ENCODE data around the gene ZNF274. TPM values are rescaled to one million over a fixed set of nuclear protein-coding genes. Genes with fewer than 3 reads are reported as not detected.

Gene ZNF274
- total RNA-seq, 4 donors from 2014 or later: 10.8 to 34.3 (median 29.7) TPM

- H3K4me1 ChIP-seq: no peaks in the 10 kb centered on the region
- TF ChIP-seq POLR2A (IDR thresholded peaks at IDR 0.05) (no peak), CTCF (IDR thresholded peaks at IDR 0.05) (no peak)
- H3K4me3 ChIP-seq: no peak overlapping the region
- no peaks in the 10 kb centered on the region for H3K27me3 ChIP-seq
- no peak overlapping the region for H3K27ac ChIP-seq
- intact Hi-C loops (cut with DNase I; ENCODE audit: low total_unique reads): no loop called here
- peaks cover 20 to 95% of the 10 kb centered on the region in 2 donors for H3K9me3 ChIP-seq
- no peak for DNase-seq
- no peaks in the 10 kb centered on the region for H3K36me3 ChIP-seq
These were observed 80.0 kb downstream of the ZNF274 start for GRCh38 chr19:58262922-58263296.

Other genes starting within 250 kb of the ZNF274 start
- gene ZNF418, start 247.7 kb upstream of the ZNF274 start, total RNA-seq: 10 to 100 TPM in 2 of 4 donors, 1 to 10 TPM in 1, under 1 TPM in 1; 0.29 to 15.8 (median 9.8) TPM
- 10 to 100 TPM in 2 of 4 donors, 1 to 10 TPM in 1, under 1 TPM in 1; 0.51 to 12.0 (median 6.9) TPM for gene ZNF256, start 235.4 kb upstream of the ZNF274 start, total RNA-seq
- gene C19orf18, start 208.5 kb upstream of the ZNF274 start, total RNA-seq: 1 to 10 TPM in 1 of 4 donors, not detected in 3; 2.7 TPM
- 10 to 100 TPM in 3 of 4 donors, 1 to 10 TPM in 1; 5.6 to 61.7 (median 30.4) TPM for gene ZNF606, start 180.2 kb upstream of the ZNF274 start, total RNA-seq
- not detected for gene ZSCAN1, start 149.0 kb upstream of the ZNF274 start, total RNA-seq
- 10 to 100 TPM in 3 of 4 donors, 1 to 10 TPM in 1; 6.2 to 18.6 (median 15.3) TPM for gene ZNF135, start 123.8 kb upstream of the ZNF274 start, total RNA-seq
- gene ZSCAN18, start 84.8 kb upstream of the ZNF274 start, total RNA-seq: 100 to 1,000 TPM in 3 of 4 donors, 10 to 100 TPM in 1; 51.5 to 138 (median 121) TPM
- gene ZNF329, start 32.3 kb upstream of the ZNF274 start, total RNA-seq: 10 to 100 TPM in 3 of 4 donors, 1 to 10 TPM in 1; 2.6 to 29.7 (median 13.3) TPM
- 10 to 100 TPM in 3 of 4 donors, 1 to 10 TPM in 1; 2.6 to 67.0 (median 43.7) TPM for gene ZNF544, start 45.9 kb downstream of the ZNF274 start, total RNA-seq
- gene ZNF8, start 95.9 kb downstream of the ZNF274 start, total RNA-seq: 10 to 100 TPM in 1 of 4 donors, 1 to 10 TPM in 3; 1.8 to 10.8 (median 8.2) TPM
- 10 to 100 TPM; 27.1 to 62.1 (median 39.2) TPM for gene ERVK3-1, start 122.3 kb downstream of the ZNF274 start, total RNA-seq
- 1 to 10 TPM; 3.9 to 5.1 (median 4.6) TPM for gene ZSCAN22, start 143.9 kb downstream of the ZNF274 start, total RNA-seq
- 100 to 1,000 TPM in 1 of 4 donors, 10 to 100 TPM in 1, 1 to 10 TPM in 2; 2.8 to 108 (median 12.9) TPM for gene A1BG, start 170.4 kb downstream of the ZNF274 start, total RNA-seq
- gene ZNF497, start 179.7 kb downstream of the ZNF274 start, total RNA-seq: 1 to 10 TPM in 3 of 4 donors, not detected in 1; 3.4 to 7.2 (median 6.8) TPM
- 1 to 10 TPM in 3 of 4 donors, not detected in 1; 1.6 to 4.6 (median 2.8) TPM for gene ZNF837, start 198.0 kb downstream of the ZNF274 start, total RNA-seq
- 1,000 to 10,000 TPM; 1,103 to 4,958 (median 2,770) TPM for gene RPS5, start 204.2 kb downstream of the ZNF274 start, total RNA-seq
- not detected for gene RNF225, start 212.6 kb downstream of the ZNF274 start, total RNA-seq
- 10 to 100 TPM in 2 of 4 donors, 1 to 10 TPM in 2; 1.5 to 26.6 (median 16.4) TPM for gene ZNF584, start 225.6 kb downstream of the ZNF274 start, total RNA-seq

Measured in uterus (tissue), 4 donors.